Measurements from ENCODE around the gene SLC2A6. TPM values are rescaled to one million over a fixed set of nuclear protein-coding genes. Genes with fewer than 3 reads are reported as not detected.

SLC2A6 gene
- total RNA-seq, 2 donors from 2014 or later, result 2.4 to 2.8 TPM

GRCh38 chr9:133459476-133460404 lies 19.2 kb downstream of the SLC2A6 start, which contains the start of gene CACFD1:
Gene CACFD1, plus strand, starts transcription at chr9:133459978. Its CDS starts 89 bp downstream, at chr9:133460067.
- H3K27me3 ChIP-seq, result no peaks in the 10 kb centered on the region
- H3K36me3 ChIP-seq, result no peaks in the 10 kb centered on the region
- TF ChIP-seq CTCF (IDR thresholded peaks at IDR 0.05), result no peak
- H3K4me1 ChIP-seq, result peaks cover 6% of the 10 kb centered on the region
- peak within 1 kb of the TSS; percentile 81 for H3K27ac ChIP-seq
- H3K4me3 ChIP-seq, result peak within 1 kb of the TSS; percentile 58
- peak; percentile 99 for DNase-seq
- intact Hi-C loops (cut with DNase I), result loop anchor here (5.0 kb wide), 1 partner anchor 42 kb away; the partner anchor contains the start of gene REXO4
- H3K9ac ChIP-seq (ENCODE audit: low read depth in 2 of 2, low read length in 2 of 2), result peak within 1 kb of the TSS; percentile 76 to 91
- H3K9me3 ChIP-seq, result no peaks in the 10 kb centered on the region

GRCh38 chr9:133458643-133459312 lies 20.1 kb downstream of the SLC2A6 start:
- Histone ChIP-seq H3K36me3 (no peaks in the 10 kb centered on the region), H3K9me3 (no peaks in the 10 kb centered on the region), H3K9ac (ENCODE audit: low read depth in 2 of 2, low read length in 2 of 2) (peak overlapping the region in 1 of 2 donors; percentile 12), H3K4me3 (peak overlapping the region; percentile 58), H3K4me1 (peaks cover 6% of the 10 kb centered on the region), H3K27me3 (no peaks in the 10 kb centered on the region), H3K27ac (no peak overlapping the region)
- intact Hi-C loops (cut with DNase I), result loop anchor here (5.0 kb wide), 1 partner anchor 41 kb away; the partner anchor contains the start of gene REXO4
- TF ChIP-seq CTCF (IDR thresholded peaks at IDR 0.05), result no peak
- no peak for DNase-seq

- H3K9me3 ChIP-seq, result no peaks in the 10 kb centered on the region
- TF ChIP-seq CTCF (IDR thresholded peaks at IDR 0.05), result no peak
- H3K4me1 ChIP-seq, result peaks cover 6% of the 10 kb centered on the region
- H3K27me3 ChIP-seq, result no peaks in the 10 kb centered on the region
- no peaks in the 10 kb centered on the region for H3K36me3 ChIP-seq
- H3K27ac ChIP-seq, result no peak overlapping the region
- DNase-seq, result no peak
- intact Hi-C loops (cut with DNase I), result loop anchor here (5.0 kb wide), 1 partner anchor 40 kb away; the partner anchor contains the start of gene REXO4
- no peak overlapping the region for H3K4me3 ChIP-seq
- H3K9ac ChIP-seq (ENCODE audit: low read depth in 2 of 2, low read length in 2 of 2), result no peak overlapping the region
These were observed 21.2 kb downstream of the SLC2A6 start for GRCh38 chr9:133457748-133458147.

GRCh38 chr9:133457233-133457632 lies 21.7 kb downstream of the SLC2A6 start:
- H3K27ac ChIP-seq, result no peak overlapping the region
- H3K9me3 ChIP-seq, result no peaks in the 10 kb centered on the region
- H3K36me3 ChIP-seq, result no peaks in the 10 kb centered on the region
- no peak for DNase-seq
- peaks cover 6% of the 10 kb centered on the region for H3K4me1 ChIP-seq
- no peak overlapping the region for H3K9ac ChIP-seq (ENCODE audit: low read depth in 2 of 2, low read length in 2 of 2)
- H3K27me3 ChIP-seq, result no peaks in the 10 kb centered on the region
- no peak overlapping the region for H3K4me3 ChIP-seq
- intact Hi-C loops (cut with DNase I), result loop anchor here (5.0 kb wide), 1 partner anchor 40 kb away; the partner anchor contains the start of gene REXO4
- no peak for TF ChIP-seq CTCF (IDR thresholded peaks at IDR 0.05)

GRCh38 chr9:133456409-133456808 lies 22.5 kb downstream of the SLC2A6 start:
- H3K4me3 ChIP-seq, result no peak overlapping the region
- H3K9me3 ChIP-seq, result no peaks in the 10 kb centered on the region
- no peaks in the 10 kb centered on the region for H3K27me3 ChIP-seq
- H3K36me3 ChIP-seq, result no peaks in the 10 kb centered on the region
- H3K4me1 ChIP-seq, result peaks cover 5% of the 10 kb centered on the region
- no peak overlapping the region for H3K9ac ChIP-seq (ENCODE audit: low read depth in 2 of 2, low read length in 2 of 2)
- DNase-seq, result no peak
- no peak overlapping the region for H3K27ac ChIP-seq
- intact Hi-C loops (cut with DNase I), result loop anchor here (5.0 kb wide), 1 partner anchor 39 kb away; the partner anchor contains the start of gene REXO4
- no peak for TF ChIP-seq CTCF (IDR thresholded peaks at IDR 0.05)

All from colonic mucosa (tissue), 4 donors.